Measurements from ENCODE around the gene RUBCN.
"Not testable (repeated sequence)": the region's sequence is repeated elsewhere in the genome, so short reads cannot be mapped to it uniquely, and the experiment has no call there.

RUBCN gene

DNA sequence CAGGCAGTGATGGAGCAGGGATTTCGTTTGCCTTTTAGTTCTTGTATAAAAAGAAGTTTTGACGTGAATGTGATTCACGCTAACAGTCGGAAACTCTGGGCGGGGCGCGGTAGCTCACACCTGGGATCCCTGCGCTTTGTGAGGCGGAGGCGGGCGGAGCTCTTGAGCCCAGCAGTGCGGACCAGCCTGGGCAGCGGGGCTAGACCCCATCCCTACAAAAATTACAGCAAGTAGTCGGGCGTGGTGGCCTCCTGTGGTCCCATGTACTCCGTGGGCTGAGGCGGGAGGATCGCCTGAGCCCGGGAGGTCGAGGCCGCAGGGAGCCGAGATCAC lies 81.7 kb downstream of the RUBCN start:
- DNase-seq = not testable (repeated sequence)

DNA sequence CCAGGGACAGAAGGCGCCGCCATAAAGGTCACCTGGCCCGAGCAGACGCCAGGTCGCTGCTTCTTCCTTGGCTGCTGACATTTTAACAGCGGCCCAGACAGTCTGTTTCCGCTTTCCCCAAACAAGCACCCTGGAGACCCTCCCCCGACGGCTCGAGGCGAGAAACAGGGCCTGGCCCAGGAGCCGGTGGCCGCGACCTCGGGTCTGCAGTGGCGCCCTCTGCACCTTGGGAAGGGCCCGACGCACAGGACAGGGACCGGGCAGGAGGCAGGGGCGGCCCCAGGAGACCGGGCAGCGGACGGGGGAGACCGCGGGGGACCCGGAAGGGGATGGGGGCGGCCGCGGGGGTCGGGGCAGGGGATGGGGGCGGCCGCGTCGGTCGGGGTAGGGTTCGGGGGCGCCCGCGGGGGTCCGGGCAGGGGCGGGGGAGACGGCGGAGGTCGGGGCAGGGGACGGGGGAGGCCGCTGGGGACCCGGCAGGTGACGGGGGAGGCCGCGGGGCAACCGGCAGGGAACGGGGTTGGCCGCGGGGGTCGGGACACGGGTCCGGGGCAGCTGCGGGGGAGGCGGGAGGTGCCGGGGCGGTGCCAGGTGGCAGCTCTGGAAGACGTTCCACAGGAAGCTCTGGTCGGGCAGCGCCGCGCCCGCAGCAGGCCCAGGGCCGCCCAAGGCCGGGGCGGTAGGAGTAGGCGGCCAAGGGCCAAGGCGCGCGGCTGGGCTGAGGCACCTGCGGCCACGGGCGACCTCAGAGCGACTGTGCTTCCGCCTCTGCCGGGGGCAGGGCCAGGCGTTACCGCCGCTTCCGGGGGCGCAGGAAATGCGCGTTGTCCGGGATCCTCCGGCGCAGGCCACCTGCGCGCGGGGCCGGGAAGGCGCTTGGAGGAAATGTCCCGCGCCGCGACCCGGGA lies 82.4 kb downstream of the RUBCN start:
- peak; percentile 32 for DNase-seq

DNA sequence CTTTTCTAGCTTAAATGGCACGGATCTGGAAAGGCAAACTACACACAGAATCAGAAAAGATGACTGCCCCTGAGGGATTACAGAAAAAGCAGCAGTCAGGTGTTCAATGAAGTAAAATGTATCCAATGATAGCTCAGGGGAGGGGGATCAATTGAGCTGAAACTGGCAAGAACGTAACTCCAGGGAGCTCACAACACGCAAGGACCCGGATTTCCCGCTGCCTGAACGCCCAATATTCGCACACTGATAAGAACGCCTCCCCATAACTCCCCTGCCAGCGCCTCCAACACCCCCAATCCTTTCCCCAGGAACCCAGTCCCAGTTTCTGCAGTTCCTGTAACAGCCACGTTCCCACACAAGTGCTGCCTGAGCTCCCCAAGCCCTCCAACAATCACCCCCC lies 83.8 kb downstream of the RUBCN start:
- DNase-seq = not testable (repeated sequence)

DNA sequence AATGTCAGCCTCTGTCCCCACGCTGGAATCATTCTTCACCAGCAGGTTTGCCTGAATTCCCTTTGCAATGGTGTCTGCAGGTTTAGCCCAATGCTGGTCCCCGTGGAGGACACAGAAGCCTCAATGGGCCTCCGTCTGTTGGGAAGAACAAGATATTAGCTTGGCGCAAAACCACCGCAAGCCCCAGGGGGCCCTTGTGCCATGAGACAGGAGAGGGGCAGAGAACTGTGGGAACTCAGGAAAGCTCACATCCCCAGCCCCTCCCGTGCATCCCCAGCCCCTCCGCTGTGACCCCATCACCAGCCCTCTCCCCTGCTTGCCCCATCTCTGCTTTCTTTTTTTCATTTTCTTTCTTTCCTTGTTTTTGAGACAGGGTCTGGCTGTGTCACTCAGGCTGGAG lies 89.1 kb downstream of the RUBCN start:
- DNase-seq = not testable (repeated sequence)

DNA sequence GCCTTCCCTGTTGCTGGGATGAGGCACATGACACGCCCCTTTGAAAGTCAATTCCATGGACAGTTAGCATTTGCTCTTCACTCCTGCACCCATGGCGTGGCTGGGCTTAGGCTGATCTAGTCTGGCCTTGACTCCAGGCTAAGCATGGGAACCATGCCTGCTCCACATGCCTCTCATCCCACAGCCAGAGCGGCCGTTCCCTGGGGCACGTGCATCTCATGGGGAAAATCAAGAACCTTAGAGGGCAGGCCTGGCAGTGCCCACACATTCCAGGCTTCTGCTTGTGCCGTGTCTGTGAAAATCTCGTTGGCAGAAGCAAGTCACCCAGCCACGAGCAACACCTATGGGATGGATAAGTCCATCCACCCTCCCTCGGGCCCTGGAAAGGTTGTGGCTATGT lies 89.5 kb downstream of the RUBCN start:
- not testable (repeated sequence) for DNase-seq

DNA sequence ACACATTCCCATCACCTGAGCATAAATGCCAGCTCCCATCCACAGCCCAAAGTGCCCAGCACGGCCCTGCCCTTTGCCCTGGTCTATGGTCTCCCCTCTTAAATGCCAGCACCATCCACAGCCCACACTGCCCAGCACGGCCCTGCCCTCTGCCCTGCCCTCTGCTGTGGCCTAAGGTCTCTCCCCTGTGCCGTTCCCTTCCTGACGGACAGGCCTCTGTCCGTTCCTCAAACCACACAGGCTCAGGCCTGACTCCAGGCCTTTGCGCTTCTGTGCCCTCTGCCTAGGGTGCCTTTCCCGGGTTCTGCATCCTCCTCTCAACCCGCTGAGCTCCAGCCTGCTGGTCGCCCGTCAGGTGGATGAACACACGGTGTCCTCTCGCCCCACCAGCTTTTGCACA lies 90.4 kb downstream of the RUBCN start:
- not testable (repeated sequence) for DNase-seq

DNA sequence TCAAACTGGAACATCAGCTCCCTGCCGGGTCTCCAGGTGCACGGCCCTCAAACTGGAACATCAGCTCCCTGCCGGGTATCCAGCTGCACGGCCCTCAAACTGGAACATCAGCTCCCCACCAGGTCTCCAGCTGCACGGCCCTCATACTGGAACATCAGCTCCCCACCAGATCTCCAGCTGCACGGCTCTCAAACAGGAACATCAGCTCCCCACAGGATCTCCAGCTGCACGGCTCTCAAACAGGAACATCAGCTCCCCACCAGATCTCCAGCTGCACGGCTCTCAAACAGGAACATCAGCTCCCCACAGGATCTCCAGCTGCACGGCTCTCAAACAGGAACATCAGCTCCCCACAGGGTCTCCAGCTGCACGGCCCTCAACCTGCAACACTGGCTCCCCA lies 99.1 kb downstream of the RUBCN start:
- DNase-seq = not testable (repeated sequence)

DNA sequence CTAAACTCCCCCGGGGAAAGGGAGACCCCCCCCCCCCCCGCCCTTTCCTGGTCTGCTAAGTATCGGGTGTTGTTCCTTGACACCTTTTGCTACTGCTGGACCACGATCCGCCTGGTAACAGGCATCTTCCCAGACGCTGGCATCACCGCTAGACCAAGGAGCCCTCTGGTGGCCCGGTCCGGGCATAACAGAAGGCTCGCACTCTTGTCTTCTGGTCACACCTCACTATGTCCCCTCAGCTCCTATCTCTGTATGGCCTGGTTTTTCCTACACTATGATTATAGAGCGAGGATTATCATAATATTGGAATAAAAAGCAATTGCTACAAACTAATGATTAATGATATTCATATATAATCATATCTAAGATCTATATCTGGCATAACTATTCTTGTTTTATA lies 104.7 kb downstream of the RUBCN start:
- not testable (repeated sequence) for DNase-seq

DNA sequence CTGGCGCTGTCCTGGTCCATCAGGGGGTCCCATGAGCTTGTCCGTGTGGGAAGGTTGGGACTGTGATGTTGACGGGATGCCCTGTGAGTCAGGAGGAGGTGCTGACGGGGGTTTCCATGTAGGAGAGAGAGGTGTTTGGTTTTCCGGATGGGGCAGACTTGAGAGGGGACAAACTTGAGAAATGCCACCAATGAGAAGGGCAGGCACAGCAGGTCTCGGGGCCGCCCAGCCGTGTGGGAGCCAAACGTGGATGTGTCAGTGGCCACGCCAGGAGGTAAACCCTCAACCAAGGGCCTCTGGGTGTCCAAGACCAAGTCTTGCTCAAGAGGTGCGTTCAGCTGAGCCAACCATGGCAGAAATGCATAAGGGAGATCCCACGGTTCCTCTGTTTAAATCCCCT lies 105.9 kb downstream of the RUBCN start:
- DNase-seq = not testable (repeated sequence)

DNA sequence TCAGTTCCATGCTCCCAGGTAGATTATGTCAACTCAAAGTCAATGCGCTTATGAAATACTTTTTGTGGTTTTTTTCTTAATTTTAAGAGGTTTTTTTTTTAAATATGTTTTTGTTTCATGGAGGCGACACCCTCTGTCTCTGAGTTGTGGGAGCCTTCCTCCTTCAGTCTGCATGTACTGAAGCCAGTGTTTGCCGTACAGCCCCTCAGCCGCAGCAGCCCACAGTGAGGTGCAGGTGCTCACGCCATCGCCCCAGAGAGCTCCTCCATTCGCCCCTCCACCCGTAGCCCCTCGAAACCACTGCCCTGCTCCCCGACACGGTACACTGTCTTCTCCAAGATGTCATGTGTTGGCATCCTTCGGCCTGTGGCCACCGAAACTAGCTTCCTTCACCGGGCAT lies 107.4 kb downstream of the RUBCN start:
- not testable (repeated sequence) for DNase-seq

DNA sequence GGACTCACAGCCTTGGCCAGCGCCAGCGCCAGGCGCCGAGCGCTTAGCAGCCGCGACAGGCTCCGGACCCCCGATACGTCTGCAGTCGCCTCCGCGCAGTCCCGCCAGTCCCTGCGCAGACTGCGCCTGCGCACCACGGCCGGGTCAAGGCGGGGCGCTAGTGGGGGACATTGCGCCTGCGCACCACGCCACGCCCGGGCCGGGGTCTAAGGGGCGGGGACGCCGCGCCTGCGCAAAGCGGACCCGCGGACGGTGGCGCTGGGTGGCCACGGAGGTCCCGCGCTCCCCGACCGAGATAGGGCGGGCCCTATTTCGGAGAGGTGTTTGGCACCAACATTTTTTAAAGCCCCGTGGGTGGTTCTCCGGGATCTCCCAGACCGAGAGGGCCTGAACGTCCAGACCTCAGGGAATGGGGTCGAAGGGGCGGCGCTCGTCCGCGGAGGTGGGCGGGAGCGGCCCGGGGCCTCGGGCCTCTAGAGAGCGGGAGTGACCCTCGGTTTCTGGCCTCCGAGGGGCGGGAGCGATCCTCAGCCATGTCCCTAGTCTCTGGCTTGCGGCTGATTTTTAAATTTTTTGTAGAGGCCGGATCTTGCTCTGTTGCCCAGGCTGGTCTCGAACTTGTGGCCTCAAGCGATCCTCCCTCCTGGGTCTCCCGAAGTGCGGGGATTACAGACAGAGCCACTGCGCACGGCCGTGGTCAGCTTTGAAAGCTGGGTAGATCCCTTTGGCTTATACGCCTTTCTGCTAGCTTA lies 108.8 kb downstream of the RUBCN start:
- peak; percentile 88 for DNase-seq

DNA sequence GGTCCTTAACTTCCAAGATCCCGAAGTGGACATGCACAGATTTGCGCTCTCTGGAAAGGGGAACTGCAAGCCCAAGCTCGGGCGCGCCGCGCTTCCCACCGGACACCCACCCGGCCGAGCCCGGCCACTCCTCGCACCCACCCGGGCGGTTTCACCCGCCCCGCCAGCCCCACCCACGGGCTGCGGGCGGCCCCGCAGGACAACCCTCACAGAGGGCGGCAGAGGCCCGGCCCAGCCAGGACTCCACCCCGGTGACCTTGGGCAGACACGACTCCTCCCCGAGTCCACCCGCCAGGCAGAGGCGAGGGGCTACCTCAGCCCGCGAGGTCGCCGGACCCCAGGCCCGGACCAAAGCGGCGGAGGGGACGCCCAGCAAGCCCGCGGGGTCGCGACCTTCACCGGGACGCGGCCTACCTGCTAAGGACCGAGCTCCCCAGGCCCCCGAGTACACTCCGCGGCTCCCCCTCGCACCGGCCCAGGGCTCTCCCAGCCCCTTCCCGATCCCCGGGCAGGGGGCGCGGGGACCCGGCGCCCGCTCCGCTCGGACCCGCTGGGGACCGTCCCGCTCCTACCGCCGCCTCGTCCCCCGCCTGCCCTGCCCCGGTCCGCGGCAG lies 109.4 kb downstream of the RUBCN start:
- not testable (repeated sequence) for DNase-seq

DNA sequence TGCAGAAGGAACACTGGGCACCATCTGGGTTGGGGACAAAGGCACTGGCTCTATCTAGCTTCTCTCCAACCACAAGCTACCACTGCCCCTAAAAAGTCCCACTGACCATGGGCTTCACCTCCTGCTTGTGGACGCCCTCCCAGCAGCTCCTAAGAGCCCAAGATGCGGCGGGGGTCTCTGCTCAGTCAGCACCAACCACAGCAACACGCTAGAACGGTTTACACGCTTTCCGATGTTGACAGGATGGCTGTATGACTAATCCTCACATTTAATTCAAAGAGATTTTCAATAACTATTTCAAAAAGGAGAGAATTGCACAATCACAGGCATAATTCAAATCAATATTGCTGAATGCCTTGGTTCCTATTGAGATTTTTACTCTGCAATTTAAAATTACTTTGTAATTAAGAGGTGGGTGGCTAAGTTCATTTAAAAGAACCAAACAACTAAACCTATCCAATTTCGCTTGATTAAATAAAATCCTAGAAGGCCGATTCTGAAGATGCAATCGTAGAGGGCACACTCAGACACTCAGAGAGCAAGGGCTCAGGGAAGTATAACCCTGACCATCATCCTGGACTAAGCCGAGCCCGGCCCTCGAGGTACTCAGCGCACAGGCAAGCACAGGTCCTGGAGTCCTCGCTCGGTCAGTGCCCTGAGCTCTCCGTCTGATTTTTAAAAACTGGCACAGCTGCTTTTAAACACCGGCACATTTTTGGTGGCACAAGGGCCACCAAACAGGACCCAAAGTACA lies 110.1 kb downstream of the RUBCN start:
- not testable (repeated sequence) for DNase-seq

DNA sequence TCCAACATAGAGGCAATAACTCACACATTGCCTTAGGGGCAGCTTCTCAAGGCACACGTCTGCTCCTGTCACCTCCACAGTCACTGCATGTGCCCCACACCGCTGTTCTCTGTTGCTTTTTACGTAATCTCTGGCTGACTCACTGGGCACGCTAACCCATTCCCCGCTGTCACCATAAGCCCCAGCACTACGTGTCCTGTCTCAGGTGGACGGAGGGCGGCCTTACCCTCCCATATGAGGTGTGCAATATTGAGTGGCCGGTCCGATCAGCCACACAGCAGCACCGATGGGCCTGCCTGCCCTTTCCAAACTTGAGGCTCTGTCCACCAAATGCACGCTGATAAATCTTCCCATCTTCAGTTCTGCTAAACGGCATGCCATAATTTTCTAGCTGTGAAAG lies 115.2 kb downstream of the RUBCN start:
- not testable (repeated sequence) for DNase-seq
